ENCODE results near the gene PIGW. TPM values are rescaled to one million over a fixed set of nuclear protein-coding genes. Genes with fewer than 3 reads are reported as not detected.

Gene PIGW
- total and polyA plus RNA-seq, 2 experiments from 2014 or later = 5.1 to 8.6 TPM

DNA sequence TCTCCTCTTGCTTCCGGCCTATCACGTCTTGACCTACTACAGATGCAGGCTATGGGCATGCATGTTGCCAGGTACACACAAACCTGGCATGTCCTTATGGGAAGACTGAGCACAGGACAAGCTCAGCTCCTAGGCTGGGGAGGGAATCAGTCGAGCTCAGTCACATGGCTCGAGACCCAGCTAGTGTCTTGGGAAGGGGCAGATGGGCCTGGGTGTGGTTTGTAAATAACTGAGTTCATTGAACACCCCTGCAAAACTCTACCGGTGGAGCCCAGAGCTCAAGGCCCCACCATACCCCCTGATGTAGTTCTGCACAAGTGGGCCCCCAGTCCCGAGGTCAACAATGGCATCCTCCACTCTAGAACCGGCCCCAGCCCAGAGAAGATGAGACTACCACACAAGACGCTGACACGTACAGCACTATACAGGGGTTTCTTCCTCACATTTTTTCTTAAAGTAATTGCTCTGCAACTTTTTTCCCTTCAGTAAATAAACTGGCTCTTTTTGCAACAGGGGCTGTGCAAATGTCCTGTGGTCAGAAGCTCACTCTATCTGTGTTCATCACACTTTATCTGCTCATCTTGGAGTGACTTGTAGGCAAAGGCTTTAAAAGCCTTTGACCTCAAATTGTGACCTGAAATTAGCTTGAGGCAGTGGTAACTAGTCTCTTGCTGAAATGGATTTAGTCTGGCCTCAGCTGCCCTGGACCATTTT, 25.4 kb upstream of the PIGW start:
- no peak for DNase-seq

DNA sequence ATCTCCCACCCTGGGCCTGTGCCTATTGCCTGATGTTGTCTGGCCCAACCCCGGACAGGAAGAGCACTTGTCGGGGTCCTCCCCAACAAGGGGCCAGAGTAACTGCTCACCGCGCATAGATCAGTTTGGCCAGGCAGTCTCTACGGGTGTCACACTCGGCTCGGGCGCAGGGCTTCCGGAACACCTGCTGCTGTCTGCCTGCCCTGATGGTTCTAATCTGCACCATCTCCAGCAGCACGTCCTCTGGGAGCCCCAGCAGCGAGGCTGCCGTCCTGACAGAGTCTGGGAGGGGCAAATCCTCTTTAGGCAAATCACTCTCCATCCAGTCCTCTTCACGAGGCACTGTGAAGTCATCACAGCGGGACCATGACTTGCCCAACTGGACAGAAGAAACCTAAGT, 24.2 kb upstream of the PIGW start:
- WGBS, 2 experiments (ENCODE audit: low coverage in 1 of 2, low lambda C conversion rate in 2 of 2, missing lambda C conversion rate in 2 of 2) = 84 to 92% methylated on average over 14 of the region's 14 CpGs
- TF ChIP-seq EZH2 (IDR thresholded peaks at IDR 0.05; ENCODE audit: insufficient read depth, poor library complexity, severe bottlenecking) = no peak
- TF ChIP-seq EZH2phosphoT487 (IDR thresholded peaks at IDR 0.05; ENCODE audit: insufficient read depth, low read depth) = no peak
- H3K4me3 ChIP-seq = no peak overlapping the region
- no peaks in the 10 kb centered on the region for H3F3A ChIP-seq (ENCODE audit: insufficient read depth)
- no peaks in the 10 kb centered on the region for H3K4me1 ChIP-seq (ENCODE audit: insufficient read depth)
- H3K79me2 ChIP-seq (ENCODE audit: insufficient read depth) = no peaks in the 10 kb centered on the region
- no peaks in the 10 kb centered on the region for H3K9me2 ChIP-seq (ENCODE audit: insufficient read depth)
- H4K20me1 ChIP-seq (ENCODE audit: insufficient read depth) = no peaks in the 10 kb centered on the region
- in situ Hi-C loops (cut with MboI) = loop anchor here (25.0 kb wide), 2 partner anchors 673 to 1423 kb away; no protein-coding TSS in a partner anchor
- DNase-seq = no peak
- no peaks in the 10 kb centered on the region for H3K36me3 ChIP-seq (ENCODE audit: low read depth)
- H3K4me2 ChIP-seq (ENCODE audit: unreplicated experiment) = no peak overlapping the region
- no peak overlapping the region for H3K27ac ChIP-seq
- no peak overlapping the region for H3K9ac ChIP-seq
- H3K9me3 ChIP-seq (ENCODE audit: low read depth) = no peaks in the 10 kb centered on the region
- no peak overlapping the region for H2AFZ ChIP-seq
- H3K27me3 ChIP-seq (replicated peaks; ENCODE audit: insufficient read depth) = no peaks in the 10 kb centered on the region

More for the DNA sequence above, 25.4 kb upstream of the PIGW start:
- no peaks in the 10 kb centered on the region for H3K79me2 ChIP-seq (ENCODE audit: insufficient read depth)
- H3K9me3 ChIP-seq (ENCODE audit: low read depth) = no peaks in the 10 kb centered on the region
- no peaks in the 10 kb centered on the region for H4K20me1 ChIP-seq (ENCODE audit: insufficient read depth)
- H2AFZ ChIP-seq = no peak overlapping the region
- H3K27ac ChIP-seq = no peak overlapping the region
- peaks cover 6% of the 10 kb centered on the region; the same call in 1 of the 2 replicates for H3K36me3 ChIP-seq (ENCODE audit: low read depth)
- WGBS, 2 experiments (ENCODE audit: low coverage in 1 of 2, low lambda C conversion rate in 2 of 2, missing lambda C conversion rate in 2 of 2) = 86 to 91% methylated on average over 9 of the region's 9 CpGs
- H3K4me1 ChIP-seq (ENCODE audit: insufficient read depth) = no peaks in the 10 kb centered on the region
- H3K4me3 ChIP-seq = no peak overlapping the region
- no peak overlapping the region for H3K4me2 ChIP-seq (ENCODE audit: unreplicated experiment)
- no peaks in the 10 kb centered on the region for H3K9me2 ChIP-seq (ENCODE audit: insufficient read depth)
- no peak for TF ChIP-seq EZH2 (IDR thresholded peaks at IDR 0.05; ENCODE audit: insufficient read depth, poor library complexity, severe bottlenecking)
- TF ChIP-seq EZH2phosphoT487 (IDR thresholded peaks at IDR 0.05; ENCODE audit: insufficient read depth, low read depth) = no peak
- H3K9ac ChIP-seq = no peak overlapping the region
- no peaks in the 10 kb centered on the region for H3K27me3 ChIP-seq (replicated peaks; ENCODE audit: insufficient read depth)
- in situ Hi-C loops (cut with MboI) = loop anchor here (25.0 kb wide), 2 partner anchors 672 to 1422 kb away; no protein-coding TSS in a partner anchor
- H3F3A ChIP-seq (ENCODE audit: insufficient read depth) = no peaks in the 10 kb centered on the region

DNA sequence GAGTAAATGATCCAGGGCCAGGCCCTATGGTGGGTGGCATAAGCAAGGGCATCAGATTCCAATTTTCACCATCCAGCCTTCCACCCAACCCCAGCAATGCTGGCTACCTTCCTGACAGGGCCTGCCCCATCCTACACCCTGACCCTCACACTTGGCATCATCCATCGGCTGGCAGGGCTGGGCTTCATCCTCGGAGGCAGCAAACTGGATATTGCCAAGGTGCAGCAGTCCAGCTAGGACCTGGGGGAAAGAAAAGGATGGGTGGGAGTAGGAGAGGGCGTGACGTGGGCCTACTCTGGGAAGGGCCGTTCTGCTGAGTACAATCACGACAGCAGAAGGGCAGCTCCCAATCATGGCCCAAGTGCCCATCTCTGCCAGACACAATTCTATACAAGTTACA, 23.6 kb upstream of the PIGW start:
- no peak overlapping the region for H3K4me2 ChIP-seq (ENCODE audit: unreplicated experiment)
- no peak overlapping the region for H3K9ac ChIP-seq
- no peak overlapping the region for H3K4me3 ChIP-seq
- H3K27ac ChIP-seq = no peak overlapping the region
- no peaks in the 10 kb centered on the region for H3K79me2 ChIP-seq (ENCODE audit: insufficient read depth)
- H4K20me1 ChIP-seq (ENCODE audit: insufficient read depth) = no peaks in the 10 kb centered on the region
- H3F3A ChIP-seq (ENCODE audit: insufficient read depth) = no peaks in the 10 kb centered on the region
- DNase-seq = no peak
- in situ Hi-C loops (cut with MboI) = loop anchor here (25.0 kb wide), 2 partner anchors 674 to 1424 kb away; no protein-coding TSS in a partner anchor
- no peaks in the 10 kb centered on the region for H3K4me1 ChIP-seq (ENCODE audit: insufficient read depth)
- no peaks in the 10 kb centered on the region for H3K36me3 ChIP-seq (ENCODE audit: low read depth)
- 90 to 94% methylated on average over 5 to 6 of the region's 6 CpGs for WGBS, 2 experiments (ENCODE audit: low coverage in 1 of 2, low lambda C conversion rate in 2 of 2, missing lambda C conversion rate in 2 of 2)
- no peaks in the 10 kb centered on the region for H3K27me3 ChIP-seq (replicated peaks; ENCODE audit: insufficient read depth)
- TF ChIP-seq EZH2 (IDR thresholded peaks at IDR 0.05; ENCODE audit: insufficient read depth, poor library complexity, severe bottlenecking) = no peak
- no peak for TF ChIP-seq EZH2phosphoT487 (IDR thresholded peaks at IDR 0.05; ENCODE audit: insufficient read depth, low read depth)
- H2AFZ ChIP-seq = no peak overlapping the region
- no peaks in the 10 kb centered on the region for H3K9me2 ChIP-seq (ENCODE audit: insufficient read depth)
- H3K9me3 ChIP-seq (ENCODE audit: low read depth) = no peaks in the 10 kb centered on the region

DNA sequence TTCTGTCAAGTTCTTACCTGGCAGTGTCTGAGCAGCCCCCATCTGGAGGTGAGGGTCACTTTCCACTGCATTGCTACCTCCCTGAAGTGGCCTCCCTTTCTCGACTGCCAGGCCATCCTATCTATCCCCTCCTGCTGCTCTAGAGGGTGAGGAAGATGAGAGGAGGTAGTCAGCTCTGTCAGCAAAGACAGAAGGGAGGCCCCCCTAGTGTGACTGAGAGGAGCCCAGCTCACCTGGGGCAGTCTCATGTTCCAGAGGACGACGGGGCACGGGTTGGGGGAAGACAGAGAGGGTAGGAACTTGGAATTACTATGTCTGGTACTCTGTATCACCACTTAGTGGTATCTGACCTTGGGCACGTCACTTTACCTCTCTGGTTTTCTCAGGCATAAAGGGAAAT, 22.1 kb upstream of the PIGW start:
- 0 out of 2 replicates have a peak, but pooled peaks cover 9% of the 10 kb centered on the region for H3K36me3 ChIP-seq (ENCODE audit: low read depth)

More for the DNA sequence above, 22.1 kb upstream of the PIGW start:
- no peak overlapping the region for H3K4me2 ChIP-seq (ENCODE audit: unreplicated experiment)
- no peaks in the 10 kb centered on the region for H3K79me2 ChIP-seq (ENCODE audit: insufficient read depth)
- no peaks in the 10 kb centered on the region for H3K4me1 ChIP-seq (ENCODE audit: insufficient read depth)
- H3K27me3 ChIP-seq (replicated peaks; ENCODE audit: insufficient read depth) = no peaks in the 10 kb centered on the region
- in situ Hi-C loops (cut with MboI) = loop anchor here (25.0 kb wide), 2 partner anchors 675 to 1425 kb away; no protein-coding TSS in a partner anchor
- H3K4me3 ChIP-seq = no peak overlapping the region
- no peak for TF ChIP-seq EZH2phosphoT487 (IDR thresholded peaks at IDR 0.05; ENCODE audit: insufficient read depth, low read depth)
- no peak for TF ChIP-seq EZH2 (IDR thresholded peaks at IDR 0.05; ENCODE audit: insufficient read depth, poor library complexity, severe bottlenecking)
- H3K9me3 ChIP-seq (ENCODE audit: low read depth) = no peaks in the 10 kb centered on the region
- no peaks in the 10 kb centered on the region for H4K20me1 ChIP-seq (ENCODE audit: insufficient read depth)
- H3K9me2 ChIP-seq (ENCODE audit: insufficient read depth) = no peaks in the 10 kb centered on the region
- no peak for DNase-seq
- no peak overlapping the region for H3K9ac ChIP-seq
- no peaks in the 10 kb centered on the region for H3F3A ChIP-seq (ENCODE audit: insufficient read depth)
- H3K27ac ChIP-seq = no peak overlapping the region
- H2AFZ ChIP-seq = no peak overlapping the region
- WGBS, 2 experiments (ENCODE audit: low coverage in 1 of 2, low lambda C conversion rate in 2 of 2, missing lambda C conversion rate in 2 of 2) = 93 to 97% methylated on average over 5 of the region's 5 CpGs
